ENCODE measurements around the gene TUBGCP2.
A peak's percentile ranks its signal among the peaks of the same experiment; 100 is the strongest.

The TUBGCP2 gene

DNA sequence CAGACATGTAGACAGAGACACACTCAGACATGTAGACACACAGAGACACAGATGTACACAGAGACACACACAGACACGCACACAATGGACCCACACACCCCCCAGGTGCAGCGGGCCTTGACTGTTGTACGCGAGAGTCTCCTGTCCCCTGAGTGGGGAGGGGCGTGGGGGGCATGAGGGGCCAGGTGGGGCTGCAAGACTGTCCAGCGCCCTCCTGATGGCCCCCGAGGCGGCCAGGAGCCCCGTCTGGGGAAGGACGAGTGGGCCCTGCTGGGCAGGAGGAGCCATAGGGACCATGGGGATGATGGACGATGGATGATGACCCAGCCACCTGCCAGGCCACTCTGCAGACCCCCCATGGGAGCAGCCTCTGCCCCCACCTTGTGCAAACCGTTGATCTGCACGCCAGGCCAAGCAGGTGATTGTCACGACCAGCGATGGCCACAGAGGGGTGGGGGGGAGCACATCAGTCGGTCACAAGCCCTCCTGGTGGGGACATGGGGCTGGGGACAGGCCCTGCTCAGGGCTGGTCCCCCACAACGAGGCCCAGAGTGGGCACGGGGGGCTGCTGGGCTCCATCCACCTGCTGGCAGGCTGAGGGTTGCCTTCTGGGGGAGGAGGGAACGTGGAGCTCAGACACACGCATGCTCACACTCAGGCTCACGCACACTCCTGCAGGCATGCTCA lies 59.4 kb downstream of the TUBGCP2 start:
- H3K4me3 ChIP-seq, result no peak overlapping the region
- in situ Hi-C loops (cut with MboI; ENCODE audit: low sequenced_read_pairs), result no loop called here
- H3K36me3 ChIP-seq (replicated peaks), result no peaks in the 10 kb centered on the region
- peaks cover 3% of the 10 kb centered on the region; the same call in 1 of the 2 replicates for H3K4me1 ChIP-seq
- DNase-seq (ENCODE audit: low spot score in 2 of 2), result peak in 1 of 2 experiments; percentile 28
- no peaks in the 10 kb centered on the region for H3K27me3 ChIP-seq (ENCODE audit: low read depth)
- H3K9me3 ChIP-seq, result no peaks in the 10 kb centered on the region

DNA sequence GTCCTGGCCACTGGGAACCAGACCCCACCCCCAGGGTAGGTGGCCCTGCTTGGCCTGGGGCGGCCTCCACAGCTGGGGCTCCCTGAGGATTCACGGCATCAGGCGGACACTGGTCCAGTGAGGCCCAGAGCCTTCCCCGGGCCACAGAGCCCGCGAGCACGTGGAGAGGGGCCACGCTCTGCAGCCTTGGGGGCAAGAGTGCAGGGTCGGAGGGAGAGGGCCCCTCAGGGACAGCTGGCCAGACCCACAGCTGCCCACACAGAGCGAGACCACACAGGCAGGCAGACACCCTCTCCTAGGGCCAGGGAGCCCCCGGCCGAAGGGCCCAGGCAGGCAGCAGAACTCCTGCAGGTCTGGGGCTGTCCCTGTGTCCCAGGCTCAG lies 60.3 kb downstream of the TUBGCP2 start:
- in situ Hi-C loops (cut with MboI; ENCODE audit: low sequenced_read_pairs), result no loop called here
- H3K27me3 ChIP-seq (ENCODE audit: low read depth), result no peaks in the 10 kb centered on the region
- H3K36me3 ChIP-seq (replicated peaks), result no peaks in the 10 kb centered on the region
- H3K4me3 ChIP-seq, result no peak overlapping the region
- H3K4me1 ChIP-seq, result peaks cover 3% of the 10 kb centered on the region; the same call in 1 of the 2 replicates
- H3K9me3 ChIP-seq, result no peaks in the 10 kb centered on the region
- no peak for DNase-seq (ENCODE audit: low spot score in 2 of 2)

DNA sequence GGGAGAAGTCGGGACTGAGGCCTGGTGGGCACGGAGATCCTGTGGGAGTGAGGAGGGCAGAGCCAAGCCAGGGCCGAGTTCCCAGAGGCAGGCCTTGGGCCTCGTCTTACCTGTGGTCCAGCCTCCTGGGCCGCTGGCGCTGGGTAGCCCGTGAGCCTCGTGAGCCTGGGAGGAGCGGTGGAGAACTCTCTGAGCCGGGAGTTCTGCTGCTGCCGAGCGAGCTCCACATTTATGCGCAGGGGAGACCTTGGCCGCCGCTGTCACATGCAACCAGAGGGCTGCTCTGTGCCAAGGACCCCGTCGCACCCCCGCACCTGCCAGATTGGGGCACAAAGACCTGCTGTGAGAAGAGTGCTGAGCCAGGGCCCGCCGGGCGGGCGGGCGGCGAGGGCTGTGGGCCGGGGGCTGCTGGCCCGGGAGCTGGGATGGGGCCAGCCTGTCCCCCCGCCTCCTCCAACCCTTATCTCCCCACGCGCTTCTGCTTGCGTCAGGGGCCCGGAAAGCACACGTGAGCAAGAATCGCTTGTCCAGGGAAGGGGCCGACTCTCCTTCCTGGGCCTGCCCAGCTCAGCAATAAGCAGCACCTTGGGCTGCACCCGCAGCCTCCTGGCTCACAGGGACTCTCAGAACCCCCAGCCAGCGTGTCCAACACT lies 60.9 kb downstream of the TUBGCP2 start:
- H3K4me3 ChIP-seq, result no peak overlapping the region
- H3K36me3 ChIP-seq (replicated peaks), result no peaks in the 10 kb centered on the region
- H3K4me1 ChIP-seq, result peaks cover 3% of the 10 kb centered on the region; the same call in 1 of the 2 replicates
- no peaks in the 10 kb centered on the region for H3K27me3 ChIP-seq (ENCODE audit: low read depth)
- no peak for DNase-seq (ENCODE audit: low spot score in 2 of 2)
- in situ Hi-C loops (cut with MboI; ENCODE audit: low sequenced_read_pairs), result no loop called here
- no peaks in the 10 kb centered on the region for H3K9me3 ChIP-seq

DNA sequence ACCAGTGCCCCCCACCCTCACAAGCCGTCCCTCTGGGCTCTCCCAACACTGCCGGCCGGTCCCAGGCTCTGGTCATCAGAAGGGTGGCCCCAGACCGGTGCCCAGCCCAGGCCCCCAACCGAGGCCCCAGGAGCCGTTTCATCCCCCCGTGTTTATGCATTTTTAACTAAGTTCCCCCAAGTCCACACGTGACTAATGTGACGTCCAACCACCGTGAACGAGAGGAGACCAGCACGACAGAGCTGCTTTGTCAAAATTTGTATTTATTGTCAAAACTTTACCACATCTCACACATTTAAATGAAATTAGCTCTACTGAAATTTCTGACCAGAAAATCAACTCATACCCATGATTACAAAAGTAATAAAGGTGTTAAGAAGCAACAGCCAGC lies 62.4 kb downstream of the TUBGCP2 start:
- no peaks in the 10 kb centered on the region for H3K9me3 ChIP-seq
- no peaks in the 10 kb centered on the region for H3K36me3 ChIP-seq (replicated peaks)
- H3K4me1 ChIP-seq, result peaks cover 3% of the 10 kb centered on the region; the same call in 1 of the 2 replicates
- in situ Hi-C loops (cut with MboI; ENCODE audit: low sequenced_read_pairs), result no loop called here
- no peak overlapping the region for H3K4me3 ChIP-seq
- H3K27me3 ChIP-seq (ENCODE audit: low read depth), result no peaks in the 10 kb centered on the region
- DNase-seq (ENCODE audit: low spot score in 2 of 2), result no peak

DNA sequence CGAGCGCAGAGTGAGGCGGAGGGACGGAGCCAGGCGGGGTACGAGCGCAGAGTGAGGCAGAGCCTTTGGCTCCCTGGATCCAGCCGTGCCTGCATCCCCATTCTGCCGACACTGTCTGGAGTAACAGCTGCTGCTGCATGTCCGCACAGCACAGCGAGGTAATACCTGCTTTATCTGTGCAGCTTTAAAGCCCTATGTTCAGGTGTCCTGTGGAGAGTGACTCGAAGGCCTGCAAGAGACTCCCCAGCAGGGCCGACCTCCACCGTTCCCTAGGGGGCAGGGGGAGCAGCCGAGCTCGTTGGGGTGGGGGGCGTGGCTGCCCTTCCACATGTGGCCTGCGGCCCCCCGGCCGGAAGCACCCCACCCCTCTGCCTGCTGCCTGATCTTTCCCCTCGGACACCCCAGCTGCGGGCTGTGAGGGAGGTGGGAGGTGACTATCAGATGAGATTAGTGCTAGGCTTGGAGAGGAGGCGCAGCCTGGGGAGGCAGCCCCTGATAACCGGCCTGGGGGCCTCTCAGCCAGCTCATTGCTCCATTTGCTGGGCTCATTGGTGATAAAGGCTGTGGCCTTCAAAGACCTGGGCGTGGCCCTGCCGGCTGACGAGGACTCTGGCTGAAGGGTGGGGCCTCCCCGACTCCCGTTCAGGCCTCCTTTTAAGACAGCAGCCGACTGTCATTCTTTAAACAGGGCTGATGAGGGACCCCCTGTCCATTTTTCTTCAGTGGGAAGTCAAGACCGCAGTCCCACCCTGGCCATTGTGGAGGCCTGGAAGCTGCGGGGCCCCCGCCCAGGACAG lies 63.0 kb downstream of the TUBGCP2 start:
- in situ Hi-C loops (cut with MboI; ENCODE audit: low sequenced_read_pairs), result no loop called here
- H3K4me3 ChIP-seq, result no peak overlapping the region
- DNase-seq (ENCODE audit: low spot score in 2 of 2), result peak; percentile 12 to 74

DNA sequence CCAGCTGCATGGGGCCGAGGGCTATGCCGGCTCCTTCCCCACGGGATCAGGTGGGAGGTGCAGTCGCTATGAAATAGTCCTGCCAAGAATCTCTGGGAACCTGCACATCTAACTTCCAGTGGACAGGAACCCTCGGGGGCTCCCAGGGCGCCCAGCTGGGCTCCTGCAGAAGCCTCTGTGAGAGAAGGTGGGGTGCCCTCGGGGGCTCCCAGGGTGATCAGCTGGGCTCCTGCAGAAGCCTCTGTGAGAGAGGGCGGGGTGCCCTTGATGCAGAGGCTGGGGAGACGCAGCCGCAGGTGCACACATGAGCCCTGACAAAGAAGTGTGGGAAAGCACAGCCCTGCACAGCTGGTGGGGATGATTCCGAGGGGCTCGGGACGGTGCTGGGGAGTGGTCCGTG lies 65.1 kb downstream of the TUBGCP2 start:
- in situ Hi-C loops (cut with MboI; ENCODE audit: low sequenced_read_pairs), result no loop called here
- Histone ChIP-seq H3K27me3 (ENCODE audit: low read depth) (no peaks in the 10 kb centered on the region), H3K4me3 (no peak overlapping the region), H3K9me3 (no peaks in the 10 kb centered on the region), H3K36me3 (replicated peaks) (no peaks in the 10 kb centered on the region), H3K4me1 (peaks cover 3% of the 10 kb centered on the region; the same call in 1 of the 2 replicates)
- no peak for DNase-seq (ENCODE audit: low spot score in 2 of 2)

More for the DNA sequence above, 63.0 kb downstream of the TUBGCP2 start:
- Histone ChIP-seq H3K36me3 (replicated peaks) (no peaks in the 10 kb centered on the region), H3K27me3 (ENCODE audit: low read depth) (no peaks in the 10 kb centered on the region), H3K4me1 (peaks cover 3% of the 10 kb centered on the region; the same call in 1 of the 2 replicates), H3K9me3 (no peaks in the 10 kb centered on the region)

DNA sequence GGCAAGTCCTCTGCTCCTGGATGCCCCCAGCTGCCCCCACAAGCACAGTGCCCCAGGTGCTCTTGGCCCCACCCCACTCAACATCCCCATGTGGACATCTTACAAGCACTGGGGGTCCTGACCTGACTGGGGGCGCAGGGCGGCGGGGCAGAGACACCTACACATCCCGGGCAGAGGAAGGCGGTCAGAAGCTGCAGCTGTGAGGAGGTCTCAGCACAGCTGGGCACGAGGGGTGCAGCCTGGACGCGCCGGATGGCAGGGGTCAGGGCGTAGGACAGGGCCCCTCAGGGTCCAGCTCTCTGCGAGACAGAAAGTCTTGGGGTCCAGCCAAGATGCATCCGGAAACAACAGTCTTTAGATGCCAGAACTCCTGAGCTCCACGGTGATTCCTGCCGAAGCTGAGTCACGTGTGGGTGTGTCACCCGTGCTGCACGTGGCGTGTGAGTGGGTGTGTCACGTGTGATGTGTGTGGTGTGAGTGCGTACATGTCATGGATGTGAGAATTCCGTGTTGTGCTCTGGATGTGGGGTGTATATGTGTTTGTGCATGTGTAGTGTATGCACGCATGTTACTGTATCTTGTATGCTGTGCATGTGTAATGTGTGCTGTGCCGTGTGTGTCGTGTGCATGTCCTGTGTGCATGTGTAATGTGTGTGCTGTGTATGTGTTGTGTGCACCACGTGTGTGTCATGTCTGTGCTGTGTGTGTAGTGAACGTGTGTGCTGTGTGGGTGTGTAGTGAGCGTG lies 65.9 kb downstream of the TUBGCP2 start:
- Histone ChIP-seq H3K4me3 (no peak overlapping the region), H3K9me3 (no peaks in the 10 kb centered on the region), H3K4me1 (peaks cover 3% of the 10 kb centered on the region; the same call in 1 of the 2 replicates), H3K27me3 (ENCODE audit: low read depth) (no peaks in the 10 kb centered on the region), H3K36me3 (replicated peaks) (no peaks in the 10 kb centered on the region)
- no peak for DNase-seq (ENCODE audit: low spot score in 2 of 2)
- in situ Hi-C loops (cut with MboI; ENCODE audit: low sequenced_read_pairs), result no loop called here

DNA sequence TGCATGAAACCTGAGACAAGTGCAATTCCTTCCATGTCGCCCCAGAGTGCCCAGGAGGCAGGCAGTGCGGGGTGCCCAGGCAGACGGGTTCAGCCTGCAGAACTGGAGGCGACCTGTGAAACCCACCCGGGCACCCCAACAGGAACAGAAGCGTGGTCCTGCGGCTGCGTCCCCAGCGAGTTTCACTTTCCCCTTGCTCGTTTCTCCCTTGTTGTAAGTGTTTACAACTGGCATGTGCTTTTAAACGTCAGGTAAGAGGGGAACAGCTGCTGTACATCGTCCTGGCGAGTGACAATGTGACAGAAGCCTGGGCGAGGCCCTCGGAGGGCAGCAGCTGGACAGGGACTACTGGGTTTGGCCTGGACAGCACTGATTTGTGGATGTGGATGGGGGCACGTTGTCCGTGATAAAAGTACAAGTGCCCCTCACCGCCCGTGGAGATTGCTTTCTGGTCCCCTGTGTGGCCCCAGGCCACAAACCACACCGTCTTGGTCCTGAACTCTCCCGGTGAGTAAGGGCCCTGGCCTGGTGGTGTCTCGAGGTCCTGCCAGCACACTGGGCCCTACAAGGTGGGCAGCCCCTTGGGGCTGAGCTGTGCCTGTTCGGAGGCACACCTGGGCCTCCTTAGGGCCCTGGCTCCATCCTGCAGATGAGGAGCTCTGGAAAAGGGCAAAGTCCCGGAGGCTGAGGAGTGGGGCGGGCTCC lies 67.0 kb downstream of the TUBGCP2 start:
- Histone ChIP-seq H3K4me3 (no peak overlapping the region), H3K36me3 (replicated peaks) (no peaks in the 10 kb centered on the region), H3K9me3 (no peaks in the 10 kb centered on the region), H3K27me3 (ENCODE audit: low read depth) (no peaks in the 10 kb centered on the region), H3K4me1 (peaks cover 3% of the 10 kb centered on the region; the same call in 1 of the 2 replicates)
- no peak for DNase-seq (ENCODE audit: low spot score in 2 of 2)
- in situ Hi-C loops (cut with MboI; ENCODE audit: low sequenced_read_pairs), result no loop called here

DNA sequence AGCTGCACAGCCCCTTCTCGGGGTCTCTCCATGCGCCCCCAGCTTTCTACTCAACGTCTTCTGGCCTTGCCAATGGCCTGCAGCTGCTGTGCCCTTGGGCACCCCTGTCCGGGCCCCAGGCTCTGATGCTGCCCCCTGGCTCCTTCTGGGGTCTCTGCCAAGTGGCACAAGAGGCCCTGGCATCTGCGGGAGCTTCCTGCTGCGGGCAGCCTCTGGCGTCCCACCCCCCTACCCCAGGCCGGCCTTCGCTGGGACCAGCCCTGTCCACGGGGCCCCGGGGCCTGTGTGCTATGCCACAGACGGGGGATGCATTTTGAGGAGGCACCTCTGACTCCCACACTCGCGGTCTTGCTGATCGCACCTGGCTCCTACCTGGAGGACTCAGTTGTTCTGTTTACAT lies 68.7 kb downstream of the TUBGCP2 start:
- DNase-seq (ENCODE audit: low spot score in 2 of 2), result no peak
- Histone ChIP-seq H3K4me3 (no peak overlapping the region), H3K27me3 (ENCODE audit: low read depth) (no peaks in the 10 kb centered on the region), H3K9me3 (no peaks in the 10 kb centered on the region), H3K36me3 (replicated peaks) (no peaks in the 10 kb centered on the region), H3K4me1 (no peaks in the 10 kb centered on the region)
- in situ Hi-C loops (cut with MboI; ENCODE audit: low sequenced_read_pairs), result no loop called here

DNA sequence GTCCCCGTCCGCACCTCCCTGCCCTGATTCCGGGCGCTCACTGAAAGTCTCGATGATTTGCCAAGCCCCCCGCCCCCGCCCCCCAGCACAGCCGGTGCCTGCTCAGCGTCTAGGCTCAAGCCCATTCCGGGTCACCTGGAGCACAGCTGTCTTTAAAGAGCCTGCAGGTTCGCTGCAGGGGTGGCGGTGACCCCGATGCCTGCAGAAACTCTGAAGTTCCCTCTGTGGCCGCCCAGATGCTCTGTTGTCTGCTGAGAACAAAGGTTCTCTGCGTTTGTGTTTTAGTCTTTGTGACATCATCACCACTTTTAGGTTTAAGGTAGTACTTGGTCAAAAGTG lies 70.2 kb downstream of the TUBGCP2 start:
- DNase-seq (ENCODE audit: low spot score in 2 of 2), result no peak
- Histone ChIP-seq H3K9me3 (no peaks in the 10 kb centered on the region), H3K4me1 (no peaks in the 10 kb centered on the region), H3K36me3 (replicated peaks) (no peaks in the 10 kb centered on the region), H3K4me3 (no peak overlapping the region), H3K27me3 (ENCODE audit: low read depth) (no peaks in the 10 kb centered on the region)
- in situ Hi-C loops (cut with MboI; ENCODE audit: low sequenced_read_pairs), result no loop called here

DNA sequence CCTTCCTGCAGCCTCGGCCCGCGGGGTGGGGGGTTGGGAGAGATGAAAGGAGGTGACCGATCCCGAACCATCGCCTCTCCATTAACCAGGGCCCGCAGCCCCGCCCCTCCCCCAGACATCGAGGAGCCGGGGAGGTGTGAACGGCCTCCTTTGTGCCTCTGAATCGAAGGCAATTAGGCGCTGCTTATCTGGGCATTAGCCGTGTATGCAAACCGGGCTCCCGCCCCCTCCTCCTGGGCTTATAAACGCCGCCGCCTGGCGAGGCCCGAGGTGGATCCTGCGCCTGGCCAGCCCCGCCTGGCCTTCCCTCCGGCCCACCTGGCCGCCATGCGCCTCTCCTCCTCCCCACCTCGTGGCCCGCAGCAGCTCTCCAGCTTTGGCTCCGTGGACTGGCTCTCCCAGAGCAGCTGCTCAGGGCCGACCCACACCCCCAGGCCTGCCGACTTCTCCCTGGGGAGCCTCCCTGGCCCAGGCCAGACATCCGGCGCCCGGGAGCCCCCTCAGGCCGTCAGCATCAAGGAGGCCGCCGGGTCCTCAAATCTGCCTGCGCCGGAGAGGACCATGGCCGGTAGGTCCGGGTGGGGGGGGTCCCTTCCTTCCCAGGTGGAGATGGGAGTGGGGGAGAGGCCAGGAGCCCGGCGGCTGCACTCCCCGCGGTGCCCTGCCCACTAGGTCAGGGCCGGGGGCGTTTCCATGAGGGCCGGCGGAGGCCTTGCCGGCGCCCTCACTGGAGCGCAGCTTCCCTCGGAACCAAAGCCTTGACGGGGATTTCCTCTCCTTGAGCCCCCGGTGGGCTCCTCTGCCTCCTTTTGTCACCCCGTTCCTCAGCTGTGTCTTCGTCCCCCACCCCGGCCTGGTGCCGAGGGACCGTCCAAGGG lies 70.8 kb downstream of the TUBGCP2 start, which contains the start of gene VENTX:
Gene VENTX, plus strand, starts transcription at position 268 of the 878 bp plus-strand sequence. Its CDS starts 60 bp downstream, at position 328.
- Histone ChIP-seq H3K4me3 (no peak within 1 kb of the TSS), H3K9me3 (no peaks in the 10 kb centered on the region), H3K4me1 (no peaks in the 10 kb centered on the region), H3K27me3 (ENCODE audit: low read depth) (no peaks in the 10 kb centered on the region), H3K36me3 (replicated peaks) (no peaks in the 10 kb centered on the region)
- no peak for DNase-seq (ENCODE audit: low spot score in 2 of 2)
- in situ Hi-C loops (cut with MboI; ENCODE audit: low sequenced_read_pairs), result no loop called here

DNA sequence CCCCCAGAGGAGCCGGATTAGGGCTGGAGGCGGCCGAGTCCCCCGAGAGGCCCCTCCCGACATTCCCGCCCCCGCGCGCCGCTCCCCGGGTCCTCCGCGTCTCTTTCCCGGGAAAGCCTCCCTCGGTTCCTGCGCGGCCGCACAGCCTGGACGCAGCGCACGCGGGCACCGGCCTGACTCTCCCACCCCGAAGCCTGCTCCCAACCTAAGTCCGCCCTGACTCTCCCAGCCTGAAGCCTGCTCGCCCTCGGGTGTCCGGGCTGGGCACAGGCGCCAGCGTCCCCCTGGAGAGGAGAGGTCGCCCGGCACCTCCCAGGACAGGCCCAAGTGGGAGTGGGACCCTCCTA lies 71.5 kb downstream of the TUBGCP2 start:
- Histone ChIP-seq H3K4me3 (no peak overlapping the region), H3K36me3 (replicated peaks) (no peaks in the 10 kb centered on the region), H3K4me1 (no peaks in the 10 kb centered on the region), H3K27me3 (ENCODE audit: low read depth) (no peaks in the 10 kb centered on the region), H3K9me3 (no peaks in the 10 kb centered on the region)
- in situ Hi-C loops (cut with MboI; ENCODE audit: low sequenced_read_pairs), result no loop called here
- no peak for DNase-seq (ENCODE audit: low spot score in 2 of 2)

Measured in HAP-1 (cell line).